Liver (tissue), 9 donors: ENCODE measurements around the gene WNK1. TPM values are rescaled to one million over a fixed set of nuclear protein-coding genes. Genes with fewer than 3 reads are reported as not detected.

Source experiments
- DNase-seq: peaks from one replicate; pipeline ENCODE4 v3.0.0-alpha.2; 2017; ENCODE audit warnings: low spot score
- H3K27ac ChIP-seq, 2 donors: one replicate each; pipeline ENCODE4 v1.7.0; 2013; ENCODE audit warnings: inconsistent platforms in 2 of 2, low read length in 2 of 2, control low read depth in 1 of 2, low read depth in 1 of 2, mild to moderate bottlenecking in 1 of 2
- H3K27me3 ChIP-seq, 4 donors: one replicate each; pipeline versions ENCODE4 v1.6.1 to v1.7.0; 2013; ENCODE audit warnings: low read length in 3 of 4, inconsistent platforms in 1 of 4, mild to moderate bottlenecking in 1 of 4, moderate library complexity in 1 of 4; ENCODE audit not compliant: control insufficient read depth in 4 of 4, insufficient read depth in 4 of 4
- H3K36me3 ChIP-seq, 4 donors: one replicate each; pipeline versions ENCODE4 v1.6.1 to v1.7.0; 2013; ENCODE audit warnings: low read length in 3 of 4, mild to moderate bottlenecking in 3 of 4, low read depth in 1 of 4, moderate library complexity in 1 of 4; ENCODE audit not compliant: control insufficient read depth in 4 of 4, insufficient read depth in 3 of 4
- H3K4me1 ChIP-seq, 4 donors: one replicate each; pipeline versions ENCODE4 v1.6.1 to v1.7.0; 2013; ENCODE audit warnings: low read length in 3 of 4, mild to moderate bottlenecking in 3 of 4, moderate library complexity in 1 of 4; ENCODE audit not compliant: control insufficient read depth in 4 of 4, insufficient read depth in 4 of 4
- H3K4me3 ChIP-seq, 3 donors: one replicate each; pipeline versions ENCODE4 v1.6.1 to v1.7.0; 2013; ENCODE audit warnings: low read length in 3 of 3, control low read depth in 1 of 3, low read depth in 1 of 3, mild to moderate bottlenecking in 1 of 3
- H3K9ac ChIP-seq, 2 donors: one replicate each; pipeline ENCODE4 v1.7.0; 2013; ENCODE audit warnings: low read length in 2 of 2, mild to moderate bottlenecking in 2 of 2, moderate library complexity in 2 of 2, control low read depth in 1 of 2, low read depth in 1 of 2
- H3K9me3 ChIP-seq, 4 donors: one replicate each; pipeline versions ENCODE4 v1.6.1 to v1.7.0; 2013; ENCODE audit warnings: low read length in 3 of 4; ENCODE audit not compliant: control insufficient read depth in 4 of 4
- EGR1 ChIP-seq, 2 donors: IDR thresholded peaks; 2 replicates each; pipeline ENCODE4 v1.6.1; 2016 to 2018; ENCODE audit warnings: antibody characterized with exemption in 2 of 2, low read depth in 2 of 2
- FOXA1 ChIP-seq: IDR thresholded peaks from 2 replicates; pipeline ENCODE4 v1.6.1; 2016; ENCODE audit warnings: antibody characterized with exemption
- FOXA2 ChIP-seq: IDR thresholded peaks from 2 replicates; pipeline ENCODE4 v1.6.1; 2016; ENCODE audit warnings: antibody characterized with exemption
- GABPA ChIP-seq, 2 donors: IDR thresholded peaks in 1 of 2; conservative IDR thresholded peaks in 1 of 2; 2 replicates each; pipeline ENCODE4 v1.6.1; 2016; ENCODE audit warnings: antibody characterized with exemption in 2 of 2, mild to moderate bottlenecking in 1 of 2, moderate library complexity in 1 of 2
- HNF4A ChIP-seq, 2 donors: conservative IDR thresholded peaks; 2 replicates each; pipeline ENCODE4 v1.6.1; 2016; ENCODE audit warnings: antibody characterized with exemption in 2 of 2, mild to moderate bottlenecking in 2 of 2
- HNF4G ChIP-seq: IDR thresholded peaks from 2 replicates; pipeline ENCODE4 v1.6.1; 2016; ENCODE audit warnings: antibody characterized with exemption
- JUND ChIP-seq, 2 donors: IDR thresholded peaks; 2 replicates each; pipeline ENCODE4 v1.6.1; 2016; ENCODE audit warnings: antibody characterized with exemption in 2 of 2
- NR2F2 ChIP-seq: IDR thresholded peaks from 2 replicates; pipeline ENCODE4 v1.6.1; 2016; ENCODE audit warnings: antibody characterized with exemption
- RAD21 ChIP-seq, 2 donors: IDR thresholded peaks; 2 replicates each; pipeline ENCODE4 v1.6.1; 2016; ENCODE audit warnings: antibody characterized with exemption in 2 of 2, mild to moderate bottlenecking in 2 of 2
- RXRA ChIP-seq, 2 donors: IDR thresholded peaks; 2 replicates each; pipeline ENCODE4 v1.6.1; 2017 to 2018; ENCODE audit warnings: antibody characterized with exemption in 2 of 2, mild to moderate bottlenecking in 1 of 2
- SP1 ChIP-seq: IDR thresholded peaks from 2 replicates; pipeline ENCODE4 v1.6.1; 2018; ENCODE audit warnings: antibody characterized with exemption, mild to moderate bottlenecking
- TAF1 ChIP-seq: conservative IDR thresholded peaks from 2 replicates; pipeline ENCODE4 v1.6.1; 2016; ENCODE audit warnings: antibody characterized with exemption, mild to moderate bottlenecking
- YY1 ChIP-seq: IDR thresholded peaks from 2 replicates; pipeline ENCODE4 v1.6.1; 2016; ENCODE audit warnings: antibody characterized with exemption, mild to moderate bottlenecking
- WGBS: extraction: QIAGEN DNeasy Blood & Tissue Kit; methylation state at CpG from one replicate; pipeline ENCODE4 v1.1.7; 2013; 5-methylcytosine and 5-hydroxymethylcytosine counted together
- polyA plus RNA-seq, 2 donors: library from polyadenylated mRNA; stranded (reverse) in 1 of 2; unstranded in 1 of 2; fragments of 200-250 nt in 1 of 2; fragments of >200 nt in 1 of 2; fragmentation: Nextera tagmentation in 1 of 2; extraction: Ambion mirVana in 1 of 2; gene quantifications; one replicate each; pipeline versions ENCODE4 v1.2.1 to v1.2.3, GENCODE V29; 2013 to 2015
- total RNA-seq, 2 donors: library from RNA; depleted of rRNA; stranded (reverse); fragments of >200 nt; gene quantifications; one replicate each; pipeline ENCODE4 v1.2.3, GENCODE V29; 2014
- TF ChIP-seq, protein P1 (sequence below): IDR thresholded peaks from 2 replicates; pipeline ENCODE4 v1.6.1; 2016; ENCODE audit warnings: antibody characterized with exemption
- TF ChIP-seq, protein P2 (sequence below): fragments of 150-350 bp; IDR thresholded peaks from 2 replicates; pipeline ENCODE4 v1.5.1; 2017; ENCODE audit warnings: improper control_type of control experiment, low read depth, low read length; ENCODE audit not compliant: missing input control
- TF ChIP-seq, protein P3 (sequence below): IDR thresholded peaks from 2 replicates; pipeline ENCODE4 v1.6.1; 2016; ENCODE audit warnings: antibody characterized with exemption
- TF ChIP-seq, protein P4 (sequence below): IDR thresholded peaks from 2 replicates; pipeline ENCODE4 v1.6.1; 2016; ENCODE audit warnings: antibody characterized with exemption
- donor health status: healthy.
- donor health status: healthy.
- donor health status: healthy.
- donor health status: healthy.
- donor health status: healthy.

WNK1 gene
- total and polyA plus RNA-seq, 4 donors, result 22.4 to 299 (median 53.8) TPM

DNA sequence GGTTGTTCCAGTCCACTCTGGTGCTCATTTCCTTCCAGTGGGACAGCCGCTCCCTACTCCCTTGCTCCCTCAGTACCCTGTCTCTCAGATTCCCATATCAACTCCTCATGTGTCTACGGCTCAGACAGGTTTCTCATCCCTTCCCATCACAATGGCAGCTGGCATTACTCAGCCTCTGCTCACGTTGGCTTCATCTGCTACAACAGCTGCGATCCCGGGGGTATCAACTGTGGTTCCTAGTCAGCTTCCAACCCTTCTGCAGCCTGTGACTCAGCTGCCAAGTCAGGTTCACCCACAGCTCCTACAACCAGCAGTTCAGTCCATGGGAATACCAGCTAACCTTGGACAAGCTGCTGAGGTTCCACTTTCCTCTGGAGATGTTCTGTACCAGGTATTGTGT, 127.3 kb downstream of the WNK1 start:
- no peak overlapping the region for H3K9ac ChIP-seq
- no peaks in the 10 kb centered on the region for H3K4me1 ChIP-seq
- H3K27me3 ChIP-seq, result no peaks in the 10 kb centered on the region
- DNase-seq, result no peak
- TF ChIP-seq EGR1 (IDR thresholded peaks at IDR 0.05; ENCODE audit: low read depth in 2 of 2) (no peak), NR2F2 (no peak), JUND (IDR thresholded peaks at IDR 0.05) (no peak), HNF4G (no peak), RXRA (IDR thresholded peaks at IDR 0.05) (no peak)
- TF ChIP-seq, protein P1, sequence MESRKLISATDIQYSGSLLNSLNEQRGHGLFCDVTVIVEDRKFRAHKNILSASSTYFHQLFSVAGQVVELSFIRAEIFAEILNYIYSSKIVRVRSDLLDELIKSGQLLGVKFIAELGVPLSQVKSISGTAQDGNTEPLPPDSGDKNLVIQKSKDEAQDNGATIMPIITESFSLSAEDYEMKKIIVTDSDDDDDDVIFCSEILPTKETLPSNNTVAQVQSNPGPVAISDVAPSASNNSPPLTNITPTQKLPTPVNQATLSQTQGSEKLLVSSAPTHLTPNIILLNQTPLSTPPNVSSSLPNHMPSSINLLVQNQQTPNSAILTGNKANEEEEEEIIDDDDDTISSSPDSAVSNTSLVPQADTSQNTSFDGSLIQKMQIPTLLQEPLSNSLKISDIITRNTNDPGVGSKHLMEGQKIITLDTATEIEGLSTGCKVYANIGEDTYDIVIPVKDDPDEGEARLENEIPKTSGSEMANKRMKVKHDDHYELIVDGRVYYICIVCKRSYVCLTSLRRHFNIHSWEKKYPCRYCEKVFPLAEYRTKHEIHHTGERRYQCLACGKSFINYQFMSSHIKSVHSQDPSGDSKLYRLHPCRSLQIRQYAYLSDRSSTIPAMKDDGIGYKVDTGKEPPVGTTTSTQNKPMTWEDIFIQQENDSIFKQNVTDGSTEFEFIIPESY, result no peak
- no peak overlapping the region for H3K27ac ChIP-seq
- H3K9me3 ChIP-seq, result no peaks in the 10 kb centered on the region
- 93% methylated on average over 5 of the region's 5 CpGs for WGBS
- H3K36me3 ChIP-seq, result peaks cover 17 to 62% (median 56%) of the 10 kb centered on the region in 4 donors
- H3K4me3 ChIP-seq, result no peak overlapping the region

DNA sequence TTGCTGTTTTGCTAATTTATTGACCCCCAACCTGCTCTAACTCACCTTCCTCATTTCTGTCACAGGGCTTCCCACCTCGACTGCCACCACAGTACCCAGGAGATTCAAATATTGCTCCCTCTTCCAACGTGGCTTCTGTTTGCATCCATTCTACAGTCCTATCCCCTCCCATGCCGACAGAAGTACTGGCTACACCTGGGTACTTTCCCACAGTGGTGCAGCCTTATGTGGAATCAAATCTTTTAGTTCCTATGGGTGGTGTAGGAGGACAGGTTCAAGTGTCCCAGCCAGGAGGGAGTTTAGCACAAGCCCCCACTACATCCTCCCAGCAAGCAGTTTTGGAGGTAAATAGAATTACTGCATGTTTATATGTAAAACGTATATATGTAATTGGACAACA, 128.3 kb downstream of the WNK1 start:
- no peak for TF ChIP-seq RAD21 (IDR thresholded peaks at IDR 0.05)
- TF ChIP-seq, protein P1, result no peak
- TF ChIP-seq FOXA2, result no peak
- Histone ChIP-seq H3K4me1 (no peaks in the 10 kb centered on the region), H3K27ac (no peak overlapping the region), H3K9me3 (no peaks in the 10 kb centered on the region), H3K9ac (no peak overlapping the region), H3K36me3 (peaks cover 22 to 72% (median 65%) of the 10 kb centered on the region in 4 donors), H3K4me3 (no peak overlapping the region), H3K27me3 (no peaks in the 10 kb centered on the region)
- DNase-seq, result no peak
- 85% methylated on average over 4 of the region's 4 CpGs for WGBS

DNA sequence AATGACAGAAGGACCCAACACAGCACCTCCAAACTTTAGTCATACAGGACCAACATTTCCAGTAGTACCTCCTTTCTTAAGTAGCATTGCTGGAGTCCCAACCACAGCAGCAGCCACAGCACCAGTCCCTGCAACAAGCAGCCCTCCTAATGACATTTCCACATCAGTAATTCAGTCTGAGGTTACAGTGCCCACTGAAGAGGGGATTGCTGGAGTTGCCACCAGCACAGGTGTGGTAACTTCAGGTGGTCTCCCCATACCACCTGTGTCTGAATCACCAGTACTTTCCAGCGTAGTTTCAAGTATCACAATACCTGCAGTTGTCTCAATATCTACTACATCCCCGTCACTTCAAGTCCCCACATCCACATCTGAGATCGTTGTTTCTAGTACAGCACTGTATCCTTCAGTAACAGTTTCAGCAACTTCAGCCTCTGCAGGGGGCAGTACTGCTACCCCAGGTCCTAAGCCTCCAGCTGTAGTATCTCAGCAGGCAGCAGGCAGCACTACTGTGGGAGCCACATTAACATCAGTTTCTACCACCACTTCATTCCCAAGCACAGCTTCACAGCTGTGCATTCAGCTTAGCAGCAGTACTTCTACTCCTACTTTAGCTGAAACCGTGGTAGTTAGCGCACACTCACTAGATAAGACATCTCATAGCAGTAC, 132.5 kb downstream of the WNK1 start:
- Histone ChIP-seq H3K9me3 (no peaks in the 10 kb centered on the region), H3K36me3 (peaks cover 18 to 89% (median 76%) of the 10 kb centered on the region in 4 donors), H3K27me3 (no peaks in the 10 kb centered on the region), H3K27ac (no peak overlapping the region), H3K4me3 (no peak overlapping the region), H3K9ac (no peak overlapping the region), H3K4me1 (no peaks in the 10 kb centered on the region)
- WGBS, result 97% methylated on average over 5 of the region's 5 CpGs
- no peak for DNase-seq
- TF ChIP-seq TAF1 (no peak), HNF4A (conservative IDR thresholded peaks at IDR 0.05) (no peak), NR2F2 (no peak), GABPA (IDR thresholded peaks at IDR 0.05 in 1 of 2, conservative IDR thresholded peaks at IDR 0.05 in 1 of 2) (no peak), JUND (IDR thresholded peaks at IDR 0.05) (no peak), YY1 (no peak), RAD21 (IDR thresholded peaks at IDR 0.05) (no peak), SP1 (no peak), HNF4G (no peak), FOXA2 (no peak), FOXA1 (no peak), EGR1 (IDR thresholded peaks at IDR 0.05; ENCODE audit: low read depth in 2 of 2) (no peak)
- TF ChIP-seq, protein P2, sequence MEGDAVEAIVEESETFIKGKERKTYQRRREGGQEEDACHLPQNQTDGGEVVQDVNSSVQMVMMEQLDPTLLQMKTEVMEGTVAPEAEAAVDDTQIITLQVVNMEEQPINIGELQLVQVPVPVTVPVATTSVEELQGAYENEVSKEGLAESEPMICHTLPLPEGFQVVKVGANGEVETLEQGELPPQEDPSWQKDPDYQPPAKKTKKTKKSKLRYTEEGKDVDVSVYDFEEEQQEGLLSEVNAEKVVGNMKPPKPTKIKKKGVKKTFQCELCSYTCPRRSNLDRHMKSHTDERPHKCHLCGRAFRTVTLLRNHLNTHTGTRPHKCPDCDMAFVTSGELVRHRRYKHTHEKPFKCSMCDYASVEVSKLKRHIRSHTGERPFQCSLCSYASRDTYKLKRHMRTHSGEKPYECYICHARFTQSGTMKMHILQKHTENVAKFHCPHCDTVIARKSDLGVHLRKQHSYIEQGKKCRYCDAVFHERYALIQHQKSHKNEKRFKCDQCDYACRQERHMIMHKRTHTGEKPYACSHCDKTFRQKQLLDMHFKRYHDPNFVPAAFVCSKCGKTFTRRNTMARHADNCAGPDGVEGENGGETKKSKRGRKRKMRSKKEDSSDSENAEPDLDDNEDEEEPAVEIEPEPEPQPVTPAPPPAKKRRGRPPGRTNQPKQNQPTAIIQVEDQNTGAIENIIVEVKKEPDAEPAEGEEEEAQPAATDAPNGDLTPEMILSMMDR, result no peak
- TF ChIP-seq, protein P1, result no peak
- TF ChIP-seq, protein P3, sequence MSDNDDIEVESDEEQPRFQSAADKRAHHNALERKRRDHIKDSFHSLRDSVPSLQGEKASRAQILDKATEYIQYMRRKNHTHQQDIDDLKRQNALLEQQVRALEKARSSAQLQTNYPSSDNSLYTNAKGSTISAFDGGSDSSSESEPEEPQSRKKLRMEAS, result no peak
- TF ChIP-seq, protein P4, sequence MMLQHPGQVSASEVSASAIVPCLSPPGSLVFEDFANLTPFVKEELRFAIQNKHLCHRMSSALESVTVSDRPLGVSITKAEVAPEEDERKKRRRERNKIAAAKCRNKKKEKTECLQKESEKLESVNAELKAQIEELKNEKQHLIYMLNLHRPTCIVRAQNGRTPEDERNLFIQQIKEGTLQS, result no peak
